Skeletal muscle satellite cell (primary cell): Measurements from ENCODE around the gene BRD3OS.
"Not testable (repeated sequence)": the region's sequence is repeated elsewhere in the genome, so short reads cannot be mapped to it uniquely, and the experiment has no call there.

Experiments used
- H3K27me3 ChIP-seq: 2 replicates; pipeline ENCODE4 v1.7.0; 2013; ENCODE audit warnings: low read length; ENCODE audit not compliant: control insufficient read depth, insufficient read depth
- H3K36me3 ChIP-seq: 2 replicates; pipeline ENCODE4 v1.7.0; 2013; ENCODE audit warnings: mild to moderate bottlenecking, control low read depth, low read length; ENCODE audit not compliant: insufficient read depth
- H3K4me1 ChIP-seq: 2 replicates; pipeline ENCODE4 v1.7.0; 2013; ENCODE audit warnings: low read length; ENCODE audit not compliant: control insufficient read depth, insufficient read depth
- H3K4me2 ChIP-seq: 2 replicates; pipeline ENCODE4 v1.7.0; 2013; ENCODE audit warnings: mild to moderate bottlenecking, low read length
- H3K4me3 ChIP-seq: 2 replicates; pipeline ENCODE4 v1.7.0; 2013; ENCODE audit warnings: low read length
- H3K9ac ChIP-seq: 2 replicates; pipeline ENCODE4 v1.7.0; 2013; ENCODE audit warnings: mild to moderate bottlenecking, low read depth, low read length, moderate library complexity
- H3K9me3 ChIP-seq: replicated peaks from 2 replicates; pipeline ENCODE4 v1.7.0; 2013; ENCODE audit warnings: mild to moderate bottlenecking, control low read depth, low read length

The BRD3OS gene

DNA sequence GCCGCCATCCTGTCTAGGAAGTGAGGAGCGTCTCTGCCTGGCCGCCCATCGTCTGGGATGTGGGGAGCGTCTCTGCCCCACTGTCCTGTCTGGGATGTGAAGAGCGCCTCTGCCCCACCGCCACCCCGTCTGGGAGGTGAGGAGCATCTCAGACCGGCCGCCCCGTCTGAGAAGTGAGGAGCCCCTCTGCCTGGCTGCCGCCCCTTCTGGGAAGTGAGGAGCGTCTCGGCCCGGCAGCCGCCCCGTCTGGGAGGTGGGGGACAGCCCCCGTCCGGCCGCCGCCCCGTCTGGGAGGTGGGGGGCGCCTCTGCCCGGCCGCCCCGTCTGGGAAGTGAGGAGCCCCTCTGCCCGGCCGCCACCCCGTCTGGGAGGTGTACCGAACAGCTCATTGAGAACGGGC lies 50.4 kb downstream of the BRD3OS start:
- not testable (repeated sequence) for H3K9ac ChIP-seq, H3K4me2 ChIP-seq, H3K36me3 ChIP-seq, H3K4me3 ChIP-seq, H3K4me1 ChIP-seq, H3K9me3 ChIP-seq
- H3K27me3 ChIP-seq: peaks cover 21% of the 10 kb centered on the region

- H3K4me2 ChIP-seq: no peak overlapping the region
- no peak overlapping the region for H3K9ac ChIP-seq
- H3K4me1 ChIP-seq: no peaks in the 10 kb centered on the region
- H3K27me3 ChIP-seq: peaks cover 18% of the 10 kb centered on the region
- no peak overlapping the region for H3K4me3 ChIP-seq
- no peaks in the 10 kb centered on the region for H3K9me3 ChIP-seq
- no peaks in the 10 kb centered on the region for H3K36me3 ChIP-seq
These were observed 51.4 kb downstream of the BRD3OS start for GRCh38 chr9:134076644-134077043.
